GM19023 (cell line): Measurements from ENCODE around the gene FKBP2.
A peak's percentile ranks its signal among the peaks of the same experiment; 100 is the strongest.

Source experiments
- ATAC-seq: cut with Tn5 transposase; IDR thresholded peaks from one replicate; pipeline ENCODE4 v1.9.1; 2021; ENCODE audit warnings: mild to moderate bottlenecking, moderate library complexity; ENCODE audit not compliant: unreplicated experiment

Gene FKBP2

GRCh38 chr11:64240435-64241240 is at the start of gene FKBP2:
FKBP2 (plus strand) TSS chr11:64241095; CDS start chr11:64242388, 1,293 bp downstream.
- peak; percentile 53 for ATAC-seq

- no peak for ATAC-seq
These were observed 48.5 kb upstream of the FKBP2 start for GRCh38 chr11:64192434-64192833.

- no peak for ATAC-seq
These were observed 44.3 kb upstream of the FKBP2 start for GRCh38 chr11:64196626-64197025.

- no peak for ATAC-seq
These were observed 42.4 kb upstream of the FKBP2 start for GRCh38 chr11:64198511-64198910.

- ATAC-seq = no peak
These were observed 39.4 kb upstream of the FKBP2 start for GRCh38 chr11:64201543-64201942.

- ATAC-seq = no peak
These were observed 37.9 kb upstream of the FKBP2 start for GRCh38 chr11:64202992-64203391.

- ATAC-seq = no peak
These were observed 37.3 kb upstream of the FKBP2 start for GRCh38 chr11:64203421-64204079.

GRCh38 chr11:64204080-64204440 is 36.8 kb upstream of the FKBP2 start:
- no peak for ATAC-seq

- no peak for ATAC-seq
These were observed 36.4 kb upstream of the FKBP2 start for GRCh38 chr11:64204464-64204989.

GRCh38 chr11:64206457-64207255 is 34.2 kb upstream of the FKBP2 start, which contains the start of gene FERMT3:
FERMT3 (plus strand) TSS chr11:64206721; CDS start chr11:64207365, 644 bp downstream.
- peak; percentile 27 for ATAC-seq

- ATAC-seq = peak; percentile 52
These were observed 33.4 kb upstream of the FKBP2 start for GRCh38 chr11:64207256-64208085.

- no peak for ATAC-seq
These were observed 32.7 kb upstream of the FKBP2 start for GRCh38 chr11:64208086-64208795.

- ATAC-seq = no peak
These were observed 31.9 kb upstream of the FKBP2 start for GRCh38 chr11:64208796-64209562.

GRCh38 chr11:64209563-64209843 is 31.4 kb upstream of the FKBP2 start:
- ATAC-seq = no peak

- no peak for ATAC-seq
These were observed 30.4 kb upstream of the FKBP2 start for GRCh38 chr11:64210301-64211020.

- ATAC-seq = no peak
These were observed 29.6 kb upstream of the FKBP2 start for GRCh38 chr11:64211181-64211872.

- no peak for ATAC-seq
These were observed 24.0 kb upstream of the FKBP2 start for GRCh38 chr11:64216879-64217278.
